GM19023 (cell line): ENCODE data around the gene RAD9A.

Source experiments
- ATAC-seq: cut with Tn5 transposase; IDR thresholded peaks from one replicate; pipeline ENCODE4 v1.9.1; 2021; ENCODE audit warnings: mild to moderate bottlenecking, moderate library complexity; ENCODE audit not compliant: unreplicated experiment

Gene RAD9A

DNA sequence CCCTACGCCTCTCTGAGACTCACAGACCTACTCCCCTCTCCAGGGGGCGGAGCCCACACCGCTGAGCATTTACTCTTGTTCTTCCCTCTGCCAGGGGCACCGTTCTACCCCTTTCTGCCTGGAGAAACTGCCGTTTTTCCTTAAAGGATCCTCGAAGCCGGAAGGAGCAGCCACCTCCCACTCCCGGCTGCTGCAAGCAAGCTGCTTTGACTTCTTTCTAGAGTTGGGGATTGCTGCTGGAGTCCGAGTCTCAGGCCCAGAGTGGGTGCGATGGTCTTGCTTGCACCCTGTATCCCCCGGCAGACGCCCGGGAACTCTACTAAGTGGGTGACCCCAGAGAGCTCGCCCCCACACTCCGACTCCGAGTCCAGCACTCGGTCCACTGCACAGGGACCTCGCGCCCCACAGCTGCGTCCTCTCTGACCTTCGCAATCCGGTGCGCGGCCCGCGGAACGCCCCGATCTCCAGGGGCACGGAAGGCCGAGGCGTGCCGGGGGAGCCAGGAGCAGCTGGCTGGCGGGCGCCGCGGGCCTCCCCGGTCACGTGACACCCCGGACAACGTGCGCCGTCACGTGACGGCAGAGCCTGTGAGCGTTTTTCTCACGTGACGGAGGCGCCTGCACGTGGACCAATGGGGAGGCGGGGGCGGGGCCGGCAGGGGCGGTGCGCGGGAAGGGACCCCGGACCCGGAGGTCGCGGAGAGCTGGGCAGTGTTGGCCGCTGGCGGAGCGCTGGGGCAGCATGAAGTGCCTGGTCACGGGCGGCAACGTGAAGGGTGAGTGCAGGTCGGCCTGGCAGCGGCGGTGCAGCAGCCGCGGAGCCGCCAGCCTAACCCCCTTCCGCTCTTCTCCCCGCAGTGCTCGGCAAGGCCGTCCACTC is at the start of gene RAD9A:
Gene RAD9A, plus strand, starts transcription at position 683 of the 879 bp plus-strand sequence. Its CDS starts 59 bp downstream, at position 742.
- peak; percentile 58 for ATAC-seq

DNA sequence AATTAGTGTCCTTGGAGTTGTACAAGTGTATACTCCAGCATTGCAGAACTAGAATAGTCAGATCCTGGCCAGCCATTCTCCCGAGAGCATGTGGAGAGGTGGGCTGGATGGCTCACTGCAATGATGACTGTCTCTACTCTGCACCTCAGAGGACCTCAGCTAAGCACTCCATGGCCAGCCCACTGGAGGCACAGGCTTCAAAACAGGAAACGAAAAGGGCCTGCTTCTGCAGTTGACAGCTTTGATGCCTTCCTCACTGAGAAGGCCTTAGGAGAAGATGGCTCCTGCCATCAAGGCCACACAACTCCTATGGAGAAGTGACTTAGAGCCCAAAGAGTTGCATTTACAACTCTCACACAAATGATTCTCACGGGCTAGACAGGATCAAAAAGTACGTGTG is 47.5 kb upstream of the RAD9A start:
- ATAC-seq = no peak

DNA sequence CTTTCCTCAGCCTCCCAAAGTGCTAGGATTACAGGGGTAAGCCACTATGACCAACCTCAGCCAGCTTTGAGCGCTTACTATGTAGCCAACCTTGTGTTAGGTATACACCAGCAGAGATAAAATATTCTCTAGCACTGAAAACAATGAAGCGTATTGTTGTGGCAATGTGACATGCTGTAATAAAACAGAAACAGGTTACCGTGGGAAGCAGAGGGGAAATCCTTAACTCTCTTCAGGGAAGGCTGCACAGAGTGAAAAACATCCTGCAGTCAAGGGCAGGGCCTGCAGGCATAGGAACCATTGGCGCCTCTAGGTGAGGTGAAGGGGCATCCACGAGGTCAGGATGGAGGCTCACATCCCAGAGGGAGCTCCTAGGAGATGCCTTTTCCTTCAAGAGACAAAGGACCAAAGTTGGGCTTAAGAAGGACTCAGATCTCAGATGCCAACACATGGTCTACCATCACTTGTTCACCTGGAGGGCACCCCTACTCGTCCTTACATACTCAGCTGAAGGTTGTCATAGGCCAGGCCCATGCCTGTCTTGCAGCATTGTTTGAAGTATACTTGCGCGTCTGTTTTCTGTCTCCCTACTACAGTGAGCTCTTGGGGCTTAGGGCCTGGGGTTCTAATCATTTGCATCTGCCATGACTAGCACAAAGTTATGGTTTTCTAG is 46.4 kb upstream of the RAD9A start:
- ATAC-seq = no peak

DNA sequence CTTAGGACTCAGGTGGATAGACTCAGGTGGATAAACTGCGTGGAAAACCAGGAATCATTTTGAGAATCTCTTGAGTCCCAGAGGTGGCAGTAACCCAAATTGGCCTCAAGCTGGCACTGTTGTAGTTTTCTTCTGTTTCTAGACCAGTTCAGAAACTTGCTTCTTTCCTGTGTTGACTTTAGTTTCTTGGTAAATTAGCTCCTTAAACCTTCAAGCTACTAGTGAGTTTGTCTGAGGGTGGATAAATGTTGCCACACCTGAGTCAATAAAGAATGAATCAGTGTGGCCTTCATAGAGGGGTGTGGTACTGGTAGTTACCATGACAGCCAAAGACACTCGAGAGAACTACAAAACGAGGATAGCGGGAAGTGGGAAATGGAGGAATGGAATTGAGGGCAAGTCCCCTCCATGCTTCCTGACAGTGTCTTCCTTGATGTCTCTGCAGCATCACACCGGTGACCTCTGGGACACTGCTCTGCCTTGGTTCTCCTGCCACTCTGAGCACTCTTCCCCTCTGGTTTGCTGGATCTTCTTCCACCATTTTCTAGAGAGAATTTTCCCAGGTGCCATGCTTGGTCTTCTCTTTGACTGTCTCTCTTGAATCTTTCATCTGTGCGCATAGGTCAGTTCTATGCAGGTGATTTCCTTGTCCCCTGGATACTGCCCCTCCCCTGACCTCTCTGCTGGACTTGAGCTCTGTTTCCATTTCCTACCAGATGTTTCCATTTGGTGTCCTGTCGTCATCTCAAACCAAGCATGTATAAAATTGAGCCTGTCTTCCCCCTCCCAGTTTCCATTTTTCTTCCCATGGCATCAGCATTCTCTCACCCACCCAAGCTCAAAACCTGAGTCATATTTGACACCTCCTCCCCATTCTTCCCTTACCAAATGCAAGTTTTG is 45.6 kb upstream of the RAD9A start:
- no peak for ATAC-seq

DNA sequence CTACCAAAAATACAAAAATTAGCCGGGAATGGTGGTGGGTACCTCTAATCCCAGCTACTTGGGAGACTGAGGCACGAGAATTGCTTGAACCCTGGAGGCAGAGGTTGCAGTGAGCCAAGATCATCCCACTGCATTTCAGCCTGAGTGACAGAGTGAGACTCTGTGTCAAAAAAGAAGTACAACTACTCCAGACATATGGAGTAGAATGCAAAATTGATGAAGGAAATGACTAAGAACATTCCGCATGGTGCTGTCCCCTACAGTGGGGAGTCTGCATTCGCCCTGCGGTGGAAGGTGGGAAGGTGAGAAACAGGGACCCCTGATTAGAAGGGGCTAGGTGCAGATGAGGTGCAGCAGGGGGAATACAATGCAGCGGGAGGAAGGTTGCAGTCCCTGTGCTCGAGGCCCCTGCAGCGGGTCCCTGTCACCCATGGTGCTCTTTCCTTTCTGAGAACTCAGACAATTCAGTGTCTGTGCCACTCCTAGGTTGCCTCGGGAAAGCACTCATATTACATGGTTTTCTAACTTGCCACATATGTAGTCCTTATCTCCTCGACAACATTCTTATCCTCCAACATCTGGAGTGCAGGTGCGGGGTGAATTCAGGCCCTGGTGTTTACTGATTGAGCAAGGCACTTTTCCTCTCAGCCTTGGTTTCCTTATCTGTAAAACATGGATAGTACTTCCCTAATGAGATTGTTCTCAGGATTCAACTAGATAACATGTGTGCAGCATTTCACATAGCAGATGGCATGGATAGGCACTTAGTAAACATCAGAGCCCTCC is 43.6 kb upstream of the RAD9A start:
- no peak for ATAC-seq

DNA sequence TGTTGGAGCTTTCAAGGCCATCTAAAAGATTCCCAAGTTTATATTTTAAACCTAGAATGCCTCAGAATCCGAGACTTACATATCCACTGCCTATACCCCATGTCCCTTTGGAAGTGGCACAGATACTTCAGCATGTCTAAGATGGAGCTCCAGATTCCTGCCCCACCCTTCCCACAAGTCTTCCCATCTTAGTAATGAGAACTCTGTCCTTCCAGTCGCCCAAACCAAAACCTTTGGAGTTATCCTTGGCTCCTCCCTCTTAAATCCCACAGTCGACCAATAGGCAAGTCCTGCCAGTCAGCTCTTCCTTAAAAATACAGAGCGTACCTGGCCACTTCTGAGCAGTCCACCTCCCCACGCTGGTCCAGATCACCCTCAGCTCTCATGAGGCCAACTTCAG is 42.8 kb upstream of the RAD9A start:
- no peak for ATAC-seq

DNA sequence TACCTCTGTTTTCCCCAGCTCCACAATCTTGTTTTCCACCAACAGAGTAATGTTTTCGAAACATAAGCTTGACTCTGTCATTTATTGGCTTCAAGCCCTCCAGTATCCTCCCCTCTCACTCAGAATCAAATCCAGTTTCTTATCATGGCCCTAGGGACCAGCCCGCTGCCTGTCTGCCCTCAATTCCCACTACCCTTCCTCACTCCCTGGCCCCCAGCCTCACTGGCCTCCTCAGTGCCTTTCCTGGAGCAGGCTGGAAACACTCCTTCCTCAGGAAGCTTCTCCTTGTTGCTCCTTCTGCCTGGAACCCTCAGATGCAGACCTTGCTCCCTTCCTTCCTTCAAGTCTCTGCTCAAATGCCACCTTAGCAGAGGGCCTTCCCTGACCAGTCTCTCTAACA is 42.3 kb upstream of the RAD9A start:
- ATAC-seq = no peak

DNA sequence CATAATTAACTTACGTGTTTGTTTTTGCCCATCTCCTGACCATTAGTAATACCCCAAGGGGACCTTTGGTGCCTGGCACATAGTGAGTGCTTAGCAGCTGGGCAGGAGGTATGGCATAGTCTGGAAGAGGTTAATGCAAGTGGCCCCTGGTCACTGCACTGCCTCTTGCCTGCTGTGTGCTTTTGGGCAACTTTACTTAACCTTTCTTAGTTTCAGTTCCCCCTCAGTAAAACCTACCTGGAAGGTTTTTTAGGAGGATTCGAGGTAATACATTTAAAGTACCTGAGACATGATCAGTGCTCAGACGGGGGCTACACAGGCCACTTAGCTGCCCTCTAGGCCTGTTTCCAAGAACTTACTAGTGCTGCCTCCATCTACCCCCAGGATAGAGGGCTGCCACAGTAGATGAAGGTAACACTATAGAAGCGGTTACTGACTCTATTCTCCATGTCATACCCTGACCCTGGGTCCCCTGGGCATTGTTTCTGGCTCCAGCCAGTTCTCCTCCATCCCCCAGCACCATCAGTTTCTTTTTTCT is 41.8 kb upstream of the RAD9A start:
- no peak for ATAC-seq

DNA sequence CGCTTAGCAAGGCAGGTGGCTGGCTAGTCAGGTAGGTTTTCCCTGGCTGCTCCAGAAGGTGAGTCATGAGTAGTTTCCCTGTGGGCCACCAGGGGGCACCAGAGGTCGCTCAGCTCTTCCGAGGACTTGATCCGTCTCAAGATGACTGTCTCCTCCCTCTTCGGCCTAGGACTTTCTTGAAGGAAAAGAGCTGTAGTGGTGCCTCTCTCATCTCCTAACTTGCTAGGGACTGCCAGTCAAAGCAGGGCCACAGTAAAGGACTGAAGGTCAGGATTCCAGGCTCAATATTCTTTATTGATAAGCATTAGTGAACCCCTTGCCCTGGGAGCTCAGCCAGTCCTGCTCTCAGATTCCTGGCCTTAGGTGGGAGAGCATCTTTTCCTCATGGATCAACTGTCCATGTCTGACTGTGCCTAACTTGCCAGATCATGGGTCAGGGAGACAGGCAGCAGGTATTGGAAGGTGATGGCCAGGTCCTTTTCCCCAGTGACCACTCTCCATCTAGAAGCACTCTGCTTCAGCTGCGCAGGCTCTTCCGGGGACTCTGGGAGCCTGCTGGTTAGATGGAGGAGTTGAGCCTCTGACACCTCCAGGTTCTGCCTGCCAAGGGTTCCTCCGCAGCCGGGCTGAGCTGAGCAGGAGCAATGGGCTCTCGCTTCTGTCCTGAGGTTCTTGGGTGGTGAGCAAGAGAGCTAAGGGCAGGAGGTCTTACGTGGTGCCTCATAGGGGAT is 40.3 kb upstream of the RAD9A start:
- ATAC-seq = no peak

DNA sequence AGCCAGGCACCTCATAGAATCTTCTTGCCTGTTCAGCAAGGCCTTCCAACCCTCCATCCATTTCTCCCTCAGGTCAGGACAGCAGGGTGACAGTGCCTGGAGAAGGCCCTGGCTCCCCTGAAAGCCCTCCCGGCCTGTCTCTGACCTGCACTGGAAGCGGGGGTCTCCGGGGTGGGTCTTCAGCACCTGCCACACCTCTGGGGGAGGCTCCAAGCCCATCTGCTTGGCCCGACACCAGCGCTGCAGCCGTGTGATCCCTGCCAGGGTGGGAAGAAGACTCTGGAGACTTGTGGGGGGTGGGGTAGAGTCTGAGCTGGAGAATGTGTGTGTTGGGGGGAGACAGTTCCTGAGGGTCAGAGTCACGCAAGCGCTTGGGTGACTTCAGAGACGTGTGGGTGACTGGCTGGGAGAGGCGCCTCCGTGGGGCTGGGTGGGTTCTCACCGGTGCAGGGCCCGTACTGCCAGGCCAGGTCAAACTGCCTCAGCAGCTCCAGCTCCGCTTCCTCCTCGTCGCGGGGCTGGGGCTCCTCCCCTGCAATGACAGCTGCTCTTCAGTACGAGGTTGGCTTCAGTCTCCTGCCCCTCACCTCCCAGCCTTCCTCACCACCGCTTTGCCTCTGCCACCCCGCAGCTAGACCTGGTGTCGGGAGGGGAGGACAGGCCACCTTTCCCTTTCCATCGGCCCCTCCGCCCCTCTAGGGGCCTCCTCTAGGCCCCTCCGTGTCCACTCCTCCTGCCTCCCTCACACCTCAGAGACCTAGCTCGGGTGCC is 39.1 kb upstream of the RAD9A start:
- peak; percentile 14 for ATAC-seq

DNA sequence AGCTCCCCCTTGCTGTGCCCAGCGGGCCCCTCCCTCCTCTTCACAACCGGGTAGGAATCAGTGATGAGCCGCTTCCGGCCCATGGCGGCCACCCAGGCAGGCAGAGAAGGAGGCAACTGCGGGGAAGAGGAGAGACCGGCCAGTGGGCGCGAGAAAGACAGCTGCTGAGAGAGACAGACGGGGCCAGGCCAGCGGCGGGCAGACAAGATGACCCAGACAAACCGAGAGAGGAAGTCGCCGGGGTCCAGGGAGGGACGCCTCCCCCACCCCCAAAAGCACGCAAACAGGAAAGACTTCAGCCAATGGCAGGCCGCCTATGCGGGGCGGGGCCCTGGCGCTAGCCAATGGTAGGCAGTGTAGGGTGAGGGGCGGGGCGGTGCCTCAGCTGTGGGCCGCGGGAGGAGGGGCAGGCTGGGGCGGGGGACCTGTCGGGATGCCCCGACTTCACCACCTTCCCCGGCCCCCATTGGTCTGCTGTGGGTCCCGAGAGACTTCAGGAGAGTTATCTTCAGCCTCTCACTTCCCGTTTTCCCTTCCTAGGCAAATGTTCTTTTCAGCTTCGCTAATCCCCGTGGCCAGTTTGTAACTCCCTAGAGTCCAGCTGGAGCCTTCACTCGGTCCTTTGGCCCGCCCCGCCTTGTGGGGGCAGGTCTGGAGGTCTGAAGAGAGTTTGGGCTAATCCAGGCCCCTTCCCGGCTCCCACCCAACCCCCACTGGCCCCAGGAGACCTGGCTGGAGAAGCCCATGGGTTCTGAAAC is 38.3 kb upstream of the RAD9A start, which contains the start of gene POLD4:
Gene POLD4, minus strand, starts transcription at position 230 of the 758 bp plus-strand sequence. Its CDS starts 147 bp downstream, at position 83.
- peak; percentile 78 for ATAC-seq

DNA sequence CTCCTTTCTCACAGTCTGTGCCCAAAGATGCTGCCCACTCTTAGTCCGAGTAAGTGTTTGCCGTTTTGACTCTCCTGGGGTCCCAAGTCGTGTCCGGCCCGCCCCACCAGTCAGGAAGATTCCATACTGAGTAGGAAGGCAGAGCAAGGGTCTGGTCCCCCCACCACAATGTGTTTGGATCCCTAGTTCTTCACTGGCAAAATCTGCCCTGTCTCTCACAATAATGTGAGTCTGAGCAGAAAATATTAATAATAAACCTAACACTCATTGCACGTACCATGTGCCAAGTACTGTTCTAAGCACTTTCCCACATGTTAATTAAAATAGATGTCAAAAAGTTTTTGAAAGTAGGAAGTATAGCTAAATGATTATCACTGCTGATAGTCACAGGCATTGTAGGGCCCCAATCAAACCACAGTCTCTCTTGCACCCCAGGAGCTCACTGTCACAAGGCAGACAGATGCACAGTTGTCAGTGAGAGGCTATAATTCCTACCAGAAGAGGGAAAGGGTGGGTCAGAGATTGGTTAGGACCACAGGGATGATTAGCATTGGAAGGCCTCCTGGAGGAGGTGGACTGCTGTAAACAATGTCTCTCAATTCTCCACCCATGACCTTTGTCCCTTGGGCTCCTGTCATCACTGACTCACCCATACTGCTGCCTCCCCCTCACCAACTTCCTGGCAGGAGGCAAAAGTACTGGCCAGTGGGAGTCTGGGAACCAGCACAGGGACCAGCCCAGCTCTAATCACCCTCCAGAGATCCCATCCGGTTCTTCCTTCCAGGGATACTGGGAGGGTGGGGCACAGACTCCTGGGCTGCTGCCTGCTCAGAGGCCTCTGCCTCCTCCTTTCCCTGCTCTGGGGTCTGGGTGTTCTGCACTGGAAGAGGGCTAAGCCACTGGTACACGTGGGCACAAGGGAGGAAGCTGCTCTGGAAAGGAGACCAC is 37.4 kb upstream of the RAD9A start:
- ATAC-seq = no peak

DNA sequence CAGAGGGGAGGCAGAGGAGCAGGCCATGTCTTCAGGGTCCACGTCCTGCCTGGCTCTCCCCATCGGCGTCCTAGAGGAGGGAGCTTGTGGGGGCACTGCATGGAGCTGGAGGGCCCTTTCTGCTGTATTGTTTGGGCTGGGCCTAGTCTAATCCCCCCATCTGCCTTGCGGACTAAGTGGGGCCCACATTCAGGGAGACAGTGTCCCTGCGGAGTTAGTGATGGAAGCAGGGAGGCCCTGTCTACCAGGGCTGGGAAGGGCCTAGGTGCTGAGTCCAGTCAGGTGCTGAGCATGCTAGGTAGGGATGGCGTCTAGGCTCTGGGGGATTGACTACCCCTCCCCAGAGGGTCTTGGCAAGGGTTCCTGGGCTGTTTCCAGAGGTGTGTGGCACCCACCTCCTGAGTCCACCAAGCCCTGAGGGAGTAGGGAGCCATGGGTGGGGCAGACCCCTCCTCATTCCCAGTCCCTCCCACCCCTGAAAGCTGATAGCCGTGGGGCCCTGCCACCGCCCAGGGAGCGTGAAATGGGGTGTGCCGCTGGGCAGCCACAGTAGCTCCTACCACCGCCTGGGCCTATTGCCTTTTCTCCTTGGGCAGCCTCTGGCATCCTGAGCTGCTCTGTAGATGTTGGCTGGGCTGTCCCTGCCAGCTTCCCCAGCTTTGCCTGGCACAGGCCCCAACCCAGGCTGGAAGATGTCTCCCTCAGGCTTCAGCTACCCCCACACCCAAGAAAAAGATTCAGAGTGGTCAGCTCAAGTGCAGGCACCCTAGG is 36.6 kb upstream of the RAD9A start:
- no peak for ATAC-seq

DNA sequence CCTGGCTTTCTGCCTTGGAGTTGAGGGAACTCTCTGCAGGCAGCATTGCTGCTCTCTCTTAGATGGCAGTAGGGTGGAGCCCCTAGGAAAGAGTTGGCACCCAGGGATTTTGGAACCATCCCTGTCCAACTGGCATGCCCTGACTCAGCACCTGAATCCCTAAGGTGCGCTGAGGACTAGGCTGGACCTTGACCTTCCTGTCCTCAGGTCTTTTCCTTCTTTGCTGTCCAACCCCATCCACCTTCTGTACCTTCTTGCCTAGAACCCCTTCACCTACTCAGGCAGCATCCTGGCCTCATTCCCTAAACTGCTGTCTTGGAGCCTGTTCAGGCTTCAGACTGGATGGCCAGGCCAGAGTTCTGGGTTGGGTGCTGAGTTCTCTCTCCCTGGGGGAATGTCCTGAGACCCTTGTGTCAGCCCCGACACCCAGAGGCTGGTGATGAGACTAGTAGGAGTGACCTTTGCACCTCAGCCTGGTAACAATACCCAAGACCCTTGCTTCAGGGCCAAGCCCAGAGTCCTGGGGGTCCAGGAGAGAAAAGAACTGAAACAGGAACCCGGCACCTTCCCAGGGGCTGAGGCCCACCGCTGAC is 35.9 kb upstream of the RAD9A start:
- ATAC-seq = no peak

DNA sequence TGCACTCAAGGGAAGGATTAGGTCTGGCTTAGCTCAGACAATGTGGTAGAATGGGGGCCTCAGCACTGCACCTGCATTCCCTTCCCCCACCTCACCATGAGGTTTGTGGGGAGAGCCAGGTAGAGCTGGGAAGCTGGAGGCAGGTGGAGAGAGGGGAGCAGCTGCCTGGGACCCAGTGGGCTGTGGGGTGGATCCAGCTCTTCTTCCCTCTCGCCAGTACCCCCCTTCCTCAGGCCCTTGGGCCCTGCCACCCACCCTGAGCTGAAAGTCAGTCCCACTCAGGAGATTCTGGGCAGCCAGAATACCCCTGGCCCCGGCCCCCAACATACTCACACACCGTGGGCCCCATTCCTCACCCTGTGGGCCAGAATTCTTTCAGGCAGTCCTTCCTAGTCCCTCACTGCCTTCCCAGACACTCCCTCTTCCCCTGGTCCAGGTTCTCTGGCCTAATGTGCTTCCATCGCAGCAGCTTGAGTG is 35.4 kb upstream of the RAD9A start:
- ATAC-seq = no peak
